Left ventricle myocardium inferior (tissue), 1 donor: ENCODE measurements around the gene ZC3H15. TPM values are rescaled to one million over a fixed set of nuclear protein-coding genes. Genes with fewer than 3 reads are reported as not detected.

Experiments used
- DNase-seq: peaks from one replicate; pipeline ENCODE4 v3.0.0-alpha.2; 2020
- H3K27ac ChIP-seq: fragments of 200-600 bp; replicated peaks from 2 replicates; pipeline ENCODE4 v1.8.0; 2021
- H3K27me3 ChIP-seq: fragments of 200-600 bp; 2 replicates; pipeline ENCODE4 v1.8.0; 2021; ENCODE audit warnings: low read depth
- H3K36me3 ChIP-seq: fragments of 200-600 bp; 2 replicates; pipeline ENCODE4 v1.8.0; 2021
- H3K4me1 ChIP-seq: fragments of 200-600 bp; 2 replicates; pipeline ENCODE4 v1.8.0; 2021
- H3K4me3 ChIP-seq: fragments of 200-600 bp; 2 replicates; pipeline ENCODE4 v1.8.0; 2021; ENCODE audit warnings: mild to moderate bottlenecking, moderate library complexity
- H3K9me3 ChIP-seq: fragments of 200-600 bp; replicated peaks from 2 replicates; pipeline ENCODE4 v1.8.0; 2021
- CTCF ChIP-seq: fragments of 200-600 bp; IDR thresholded peaks from 2 replicates; pipeline ENCODE4 v1.8.0; 2021; ENCODE audit warnings: antibody characterized with exemption, mild to moderate bottlenecking, borderline replicate concordance
- intact Hi-C: fragments of 100-400 bp; cut with micrococcal nuclease; formaldehyde crosslinking; loops from one replicate; pipeline ENCODE4 v1.11.0; 2022
- total RNA-seq: library from RNA; stranded (reverse); fragmentation: NEBNext Ultra II Directional; extraction: Animal tissue kit (Norgen Biotek cat#: 25700); gene quantifications from one replicate; pipeline ENCODE4 v1.2.1, GENCODE V29; 2021
- donor health status: DM: no; HTN: yes; CAD: no; lungs with severe emphysema.

Gene ZC3H15
- total RNA-seq, 1 donor from 2014 or later: 30.5 TPM

DNA sequence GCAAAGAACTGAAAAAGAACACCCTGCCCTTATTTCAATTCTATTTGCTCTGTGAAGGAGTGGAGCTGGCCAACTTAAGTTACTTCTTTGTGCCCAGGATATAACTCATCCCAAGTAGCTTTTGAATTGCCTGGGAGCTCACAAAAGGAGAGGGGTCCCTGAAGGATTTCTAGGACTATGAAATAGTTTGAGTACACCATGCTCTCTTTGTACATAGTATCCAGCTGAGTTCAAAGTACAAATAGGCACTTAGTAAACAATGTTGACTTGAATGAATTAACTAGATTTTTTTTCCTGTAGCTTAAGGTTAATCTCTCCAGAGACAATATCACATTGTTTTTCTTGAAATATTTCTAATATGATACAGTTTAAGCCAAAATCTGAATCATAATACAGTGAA lies 47.7 kb downstream of the ZC3H15 start:
- Histone ChIP-seq H3K27me3 (no peaks in the 10 kb centered on the region), H3K4me3 (no peak overlapping the region), H3K4me1 (no peaks in the 10 kb centered on the region), H3K36me3 (no peaks in the 10 kb centered on the region), H3K27ac (no peak overlapping the region), H3K9me3 (no peaks in the 10 kb centered on the region)
- TF ChIP-seq CTCF: no peak
- DNase-seq: no peak
- intact Hi-C loops: no loop called here

GRCh38 chr2:186534406-186534805 lies 48.3 kb downstream of the ZC3H15 start:
- DNase-seq: no peak
- H3K4me3 ChIP-seq: no peak overlapping the region
- no peaks in the 10 kb centered on the region for H3K27me3 ChIP-seq
- TF ChIP-seq CTCF: no peak
- no peak overlapping the region for H3K27ac ChIP-seq
- no peaks in the 10 kb centered on the region for H3K4me1 ChIP-seq
- H3K9me3 ChIP-seq: no peaks in the 10 kb centered on the region
- no peaks in the 10 kb centered on the region for H3K36me3 ChIP-seq
- intact Hi-C loops: no loop called here

DNA sequence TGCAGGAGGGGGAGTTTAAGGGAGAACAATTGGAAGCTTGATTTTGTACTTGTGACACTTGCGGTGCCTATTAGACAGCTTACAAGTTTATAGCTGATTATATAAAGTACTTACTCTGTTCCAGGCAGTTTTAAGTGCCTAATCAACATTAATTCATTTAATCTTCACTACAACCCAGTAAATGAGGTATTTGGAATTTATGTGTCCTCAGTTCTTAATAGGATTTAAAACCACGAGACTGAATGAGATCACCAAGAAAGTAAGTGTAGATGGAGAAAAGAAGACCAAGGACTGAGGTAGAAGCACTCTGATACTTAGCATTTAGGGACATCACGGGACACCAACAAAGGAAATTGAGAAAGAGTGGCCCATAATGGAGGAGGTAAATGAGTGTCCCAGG lies 49.8 kb downstream of the ZC3H15 start:
- intact Hi-C loops: no loop called here
- H3K9me3 ChIP-seq: no peaks in the 10 kb centered on the region
- DNase-seq: no peak
- no peaks in the 10 kb centered on the region for H3K36me3 ChIP-seq
- TF ChIP-seq CTCF: no peak
- no peaks in the 10 kb centered on the region for H3K4me1 ChIP-seq
- no peak overlapping the region for H3K4me3 ChIP-seq
- H3K27ac ChIP-seq: no peak overlapping the region
- H3K27me3 ChIP-seq: no peaks in the 10 kb centered on the region

DNA sequence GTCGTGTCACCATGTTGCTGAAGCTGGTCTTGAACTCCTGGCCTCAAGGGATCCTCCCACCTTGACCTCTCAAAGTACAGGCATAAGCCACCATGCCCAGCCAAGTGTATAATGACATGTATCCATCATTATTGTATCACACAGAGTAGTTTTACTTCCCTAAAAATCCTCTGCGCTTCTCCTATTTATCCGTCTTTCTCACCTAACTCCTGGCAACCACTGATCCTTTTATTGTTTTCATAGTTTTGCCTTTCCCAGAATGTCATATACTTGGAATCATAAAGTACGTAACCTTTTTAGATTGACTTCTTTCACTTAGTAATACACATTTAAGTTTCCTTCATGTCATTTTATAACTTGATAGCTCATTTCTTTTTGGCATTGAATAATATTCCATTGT lies 51.0 kb downstream of the ZC3H15 start:
- no peaks in the 10 kb centered on the region for H3K36me3 ChIP-seq
- no peaks in the 10 kb centered on the region for H3K9me3 ChIP-seq
- DNase-seq: no peak
- intact Hi-C loops: no loop called here
- no peak overlapping the region for H3K4me3 ChIP-seq
- H3K27ac ChIP-seq: no peak overlapping the region
- no peaks in the 10 kb centered on the region for H3K27me3 ChIP-seq
- no peaks in the 10 kb centered on the region for H3K4me1 ChIP-seq
- TF ChIP-seq CTCF: no peak

DNA sequence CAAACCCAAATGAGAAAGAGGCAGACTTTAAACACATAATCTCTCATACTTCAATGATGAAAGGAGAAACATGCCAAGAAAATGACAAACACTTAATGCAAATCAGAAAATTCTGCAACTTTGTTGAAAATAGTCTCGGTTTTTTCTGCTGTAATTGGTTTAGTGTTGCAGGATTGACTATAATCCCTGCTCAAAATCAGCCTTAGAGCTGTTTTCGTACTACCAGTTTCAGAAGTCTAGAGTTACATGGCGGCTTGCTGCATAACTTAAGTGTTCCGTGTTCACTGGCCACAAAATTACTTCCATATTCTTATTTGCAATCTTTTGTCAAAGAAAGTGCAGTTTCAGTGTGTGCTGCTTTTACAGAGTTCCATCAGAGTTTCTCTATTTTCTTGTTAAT lies 54.9 kb downstream of the ZC3H15 start:
- Histone ChIP-seq H3K9me3 (no peaks in the 10 kb centered on the region), H3K4me1 (peaks cover 19% of the 10 kb centered on the region), H3K27me3 (no peaks in the 10 kb centered on the region), H3K27ac (no peak overlapping the region), H3K4me3 (no peak overlapping the region), H3K36me3 (no peaks in the 10 kb centered on the region)
- no peak for DNase-seq
- TF ChIP-seq CTCF: no peak
- intact Hi-C loops: no loop called here

GRCh38 chr2:186542002-186542401 lies 55.9 kb downstream of the ZC3H15 start:
- no peak for TF ChIP-seq CTCF
- Histone ChIP-seq H3K4me3 (no peak overlapping the region), H3K4me1 (peaks cover 19% of the 10 kb centered on the region), H3K27ac (no peak overlapping the region), H3K36me3 (no peaks in the 10 kb centered on the region), H3K9me3 (no peaks in the 10 kb centered on the region), H3K27me3 (no peaks in the 10 kb centered on the region)
- no peak for DNase-seq
- intact Hi-C loops: no loop called here
